Panc1 (cell line): ENCODE data around the gene UBL5. TPM values are rescaled to one million over a fixed set of nuclear protein-coding genes. Genes with fewer than 3 reads are reported as not detected.

ENCODE experiments used
- ATAC-seq: fragments of 200-7000 bp; cut with Tn5 transposase; 2 replicates; pipeline ENCODE4 v1.9.1; 2020; ENCODE audit warnings: mild to moderate bottlenecking, moderate library complexity
- BruUV-seq: library from RNA; stranded (reverse); fragments of 400-500 nt; replicated peaks from 2 replicates; lab custom pipeline; 2021; lab: Mats Ljungman, UMichigan
- CTCF ChIA-PET: fragments of 300-600 bp; sonication (Branson Sonifier 250); formaldehyde crosslinking; loops from one replicate; lab custom pipeline; 2022; ENCODE audit warnings: antibody characterized with exemption; lab: Charles Lee
- POLR2A ChIA-PET: fragments of 300-600 bp; sonication (Branson Sonifier 250); formaldehyde crosslinking; loops from one replicate; lab custom pipeline; 2022; ENCODE audit warnings: antibody characterized with exemption; lab: Charles Lee
- DNase-seq: peaks from one replicate; pipeline ENCODE4 v3.0.0-alpha.2; 2010; ENCODE audit warnings: low read depth, low spot score
- H3K27ac ChIP-seq: 2 replicates; pipeline ENCODE4 v1.5.1; 2011; ENCODE audit warnings: mild to moderate bottlenecking, low read length, inconsistent platforms
- H3K27me3 ChIP-seq: fragments of 200-500 bp; sonication (Bioruptor generic); 2 replicates; pipeline ENCODE4 v1.6.0; 2014; ENCODE audit warnings: low read length, inconsistent platforms; ENCODE audit not compliant: control insufficient read depth, insufficient read depth
- H3K36me3 ChIP-seq: fragments of 200-500 bp; sonication (Bioruptor generic); 2 replicates; pipeline ENCODE4 v1.5.1; 2014; ENCODE audit warnings: inconsistent platforms, mild to moderate bottlenecking, low read length, moderate library complexity; ENCODE audit not compliant: control insufficient read depth, insufficient read depth
- H3K4me1 ChIP-seq: 2 replicates; pipeline ENCODE4 v1.5.1; 2011; ENCODE audit warnings: inconsistent platforms, mild to moderate bottlenecking, low read length, moderate library complexity; ENCODE audit not compliant: control insufficient read depth, insufficient read depth
- H3K4me3 ChIP-seq, 2 experiments: 2 replicates each; pipeline ENCODE4 v1.5.1; 2011 to 2012; ENCODE audit warnings: low read depth in 2 of 2, low read length in 2 of 2, mild to moderate bottlenecking in 2 of 2, inconsistent platforms in 1 of 2, moderate library complexity in 1 of 2
- H3K9me3 ChIP-seq: fragments of 200-500 bp; sonication (Bioruptor generic); 2 replicates; pipeline ENCODE4 v1.5.1; 2014; ENCODE audit warnings: low read depth, mild to moderate bottlenecking, inconsistent platforms, low read length, moderate library complexity; ENCODE audit not compliant: control insufficient read depth, insufficient read depth
- CTCF ChIP-seq: fragments of 450-650 bp; IDR thresholded peaks from 2 replicates; pipeline ENCODE4 v1.5.1; 2017; ENCODE audit warnings: mild to moderate bottlenecking
- POLR2AphosphoS5 ChIP-seq: IDR thresholded peaks from 2 replicates; pipeline ENCODE4 v1.6.1; 2012; ENCODE audit warnings: mild to moderate bottlenecking, low read depth, low read length, moderate library complexity
- REST ChIP-seq, 2 experiments: IDR thresholded peaks; 2 replicates each; pipeline ENCODE4 v1.6.1; 2011 to 2012; ENCODE audit warnings: low read depth in 2 of 2, control low read depth in 1 of 2, low read length in 1 of 2, mild to moderate bottlenecking in 1 of 2, moderate library complexity in 1 of 2; ENCODE audit not compliant: insufficient read depth in 1 of 2
- SIN3A ChIP-seq: IDR thresholded peaks from 2 replicates; pipeline ENCODE4 v1.6.1; 2012; ENCODE audit warnings: low read depth, mild to moderate bottlenecking, low read length, moderate library complexity, borderline replicate concordance; ENCODE audit not compliant: insufficient read depth
- TCF7L2 ChIP-seq: IDR thresholded peaks from 2 replicates; pipeline ENCODE4 v1.6.1; 2011; ENCODE audit warnings: mild to moderate bottlenecking, low read depth, low read length, inconsistent platforms
- in situ Hi-C: cut with HindIII; loops from 2 replicates; pipeline ENCODE4 v1.10.0; 2016; ENCODE audit warnings: low sequenced_read_pairs, low pct_unique_long_range_greater_than_20kb
- intact Hi-C: fragments of 100-400 bp; cut with micrococcal nuclease; formaldehyde crosslinking; loops from one replicate; pipeline ENCODE4 v1.10.0; 2022; ENCODE audit not compliant: unreplicated experiment
- total RNA-seq: library from RNA; stranded (reverse); gene quantifications from one replicate; pipeline ENCODE4 v1.2.1, GENCODE V29; 2021; ENCODE audit not compliant: unreplicated experiment

Gene UBL5
- total RNA-seq, 1 experiment from 2014 or later = 379 TPM

- no peak for DNase-seq
- no peaks in the 10 kb centered on the region for H3K9me3 ChIP-seq
- H3K4me1 ChIP-seq = no peaks in the 10 kb centered on the region
- POLR2A ChIA-PET = interaction anchor here (0.6 kb wide), 3 partner anchors 9 to 411 kb away, joined by 4 to 7 read pairs (median 5); partner anchors contain the start of gene ICAM1
- no peaks in the 10 kb centered on the region for H3K36me3 ChIP-seq
- no peak for TF ChIP-seq CTCF
- no peak for TF ChIP-seq POLR2AphosphoS5
- no peak for TF ChIP-seq TCF7L2
- no peak for TF ChIP-seq SIN3A
- CTCF ChIA-PET = interaction anchor here (0.6 kb wide), 1 partner anchor 173 kb away, joined by 4 read pairs; no protein-coding TSS in a partner anchor
- H3K27me3 ChIP-seq = no peaks in the 10 kb centered on the region
- in situ Hi-C loops = no loop called here
- intact Hi-C loops = no loop called here
- no peak for ATAC-seq
- H3K27ac ChIP-seq = no peak overlapping the region
- no peak overlapping the region for H3K4me3 ChIP-seq
- BruUV-seq = no TSS peak
Measured at GRCh38 chr19:9860407-9860806, 32.7 kb downstream of the UBL5 start.

- Histone ChIP-seq H3K27me3 (no peaks in the 10 kb centered on the region), H3K4me3 (no peak overlapping the region), H3K9me3 (no peaks in the 10 kb centered on the region), H3K27ac (no peak overlapping the region), H3K4me1 (no peaks in the 10 kb centered on the region), H3K36me3 (no peaks in the 10 kb centered on the region)
- ATAC-seq (no peak), DNase-seq (no peak)
- in situ Hi-C loops = no loop called here
- BruUV-seq = no TSS peak
- TF ChIP-seq REST (IDR thresholded peaks at IDR 0.05; ENCODE audit: insufficient read depth in 1 of 2, low read depth in 2 of 2, low read length in 1 of 2) (no peak), TCF7L2 (no peak), CTCF (no peak), SIN3A (no peak), POLR2AphosphoS5 (no peak)
- CTCF ChIA-PET = no interaction called here
- POLR2A ChIA-PET = no interaction called here
- intact Hi-C loops = no loop called here
Measured at GRCh38 chr19:9861503-9861902, 33.8 kb downstream of the UBL5 start.
